ENCODE data around the gene KBTBD12.

KBTBD12 gene

DNA sequence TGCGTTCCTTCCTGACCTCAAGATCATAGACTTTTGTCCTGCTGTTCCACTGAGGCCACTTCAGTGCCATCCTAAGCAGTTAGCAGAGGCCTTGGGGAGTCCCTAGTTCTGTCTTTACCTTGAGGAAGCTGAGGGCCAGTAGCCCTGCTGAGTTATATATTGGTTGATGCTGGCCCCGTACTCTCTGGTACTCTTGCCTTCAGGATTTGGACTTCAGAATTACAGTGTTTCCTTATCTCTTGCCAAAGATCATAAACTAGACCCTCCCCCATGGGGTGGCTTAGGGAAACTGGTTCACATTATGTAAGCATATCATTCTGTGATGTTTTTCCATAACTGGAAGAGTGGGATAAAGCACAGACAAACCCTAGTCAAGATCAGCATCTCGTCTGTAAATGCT, 33.2 kb downstream of the KBTBD12 start:
- TF ChIP-seq, protein P1, sequence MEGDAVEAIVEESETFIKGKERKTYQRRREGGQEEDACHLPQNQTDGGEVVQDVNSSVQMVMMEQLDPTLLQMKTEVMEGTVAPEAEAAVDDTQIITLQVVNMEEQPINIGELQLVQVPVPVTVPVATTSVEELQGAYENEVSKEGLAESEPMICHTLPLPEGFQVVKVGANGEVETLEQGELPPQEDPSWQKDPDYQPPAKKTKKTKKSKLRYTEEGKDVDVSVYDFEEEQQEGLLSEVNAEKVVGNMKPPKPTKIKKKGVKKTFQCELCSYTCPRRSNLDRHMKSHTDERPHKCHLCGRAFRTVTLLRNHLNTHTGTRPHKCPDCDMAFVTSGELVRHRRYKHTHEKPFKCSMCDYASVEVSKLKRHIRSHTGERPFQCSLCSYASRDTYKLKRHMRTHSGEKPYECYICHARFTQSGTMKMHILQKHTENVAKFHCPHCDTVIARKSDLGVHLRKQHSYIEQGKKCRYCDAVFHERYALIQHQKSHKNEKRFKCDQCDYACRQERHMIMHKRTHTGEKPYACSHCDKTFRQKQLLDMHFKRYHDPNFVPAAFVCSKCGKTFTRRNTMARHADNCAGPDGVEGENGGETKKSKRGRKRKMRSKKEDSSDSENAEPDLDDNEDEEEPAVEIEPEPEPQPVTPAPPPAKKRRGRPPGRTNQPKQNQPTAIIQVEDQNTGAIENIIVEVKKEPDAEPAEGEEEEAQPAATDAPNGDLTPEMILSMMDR (IDR thresholded peaks at IDR 0.05; ENCODE audit: low read depth, low read length, missing control alignments): no peak
- DNase-seq (ENCODE audit: extremely low read depth, low read depth): no peak
- no peak overlapping the region for H3K4me3 ChIP-seq (replicated peaks; ENCODE audit: low read depth, low read length)

DNA sequence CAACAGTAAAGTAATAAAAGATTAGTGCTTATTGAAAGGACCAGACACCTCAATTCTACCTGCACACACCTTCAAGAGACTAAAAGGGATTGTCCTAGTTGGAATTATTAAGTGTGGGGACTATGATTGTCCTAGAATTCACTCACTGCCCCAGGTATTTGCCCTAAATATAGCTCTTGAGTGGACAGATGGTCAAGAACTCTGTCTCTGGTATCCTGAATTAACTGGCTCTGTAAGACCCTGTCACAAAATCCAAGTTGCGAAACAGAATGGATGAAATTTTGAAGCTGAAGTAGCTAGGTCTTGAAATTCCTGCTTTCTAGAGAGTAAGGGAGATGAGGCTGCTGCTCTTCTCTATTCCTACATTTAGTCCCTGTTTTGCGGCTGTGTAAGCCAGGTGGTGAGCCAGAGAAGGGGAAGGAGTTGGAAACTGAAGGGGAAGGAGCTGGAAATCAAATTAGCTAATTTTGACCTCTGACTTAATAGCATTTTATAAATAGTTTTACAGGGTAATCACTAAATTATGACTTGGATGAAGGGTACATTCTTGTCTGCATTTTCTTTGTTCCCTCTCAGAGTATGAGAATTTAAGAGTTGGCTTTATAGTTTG, 34.5 kb downstream of the KBTBD12 start:
- DNase-seq (ENCODE audit: extremely low read depth, low read depth): no peak
- TF ChIP-seq, protein P1 (IDR thresholded peaks at IDR 0.05; ENCODE audit: low read depth, low read length, missing control alignments): no peak
- no peak overlapping the region for H3K4me3 ChIP-seq (replicated peaks; ENCODE audit: low read depth, low read length)

DNA sequence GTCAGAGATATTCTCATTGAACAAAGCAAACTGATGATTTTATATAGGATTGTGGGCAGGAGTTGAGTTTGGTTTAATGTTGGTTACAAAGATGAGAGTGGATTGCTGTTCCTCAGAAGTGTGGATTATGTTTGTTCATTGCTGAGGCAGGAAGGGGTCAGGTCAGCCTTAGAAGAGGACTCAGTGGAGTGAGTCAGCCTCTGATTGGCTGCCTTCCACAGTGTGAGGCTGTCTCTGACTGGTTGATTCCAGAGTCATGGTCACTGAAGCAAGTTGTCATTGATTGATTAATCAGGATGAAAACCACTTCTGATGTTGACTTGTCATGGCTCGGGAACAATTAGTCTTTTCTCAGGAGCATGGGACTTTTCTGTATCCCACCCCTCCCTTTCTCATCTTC, 36.2 kb downstream of the KBTBD12 start:
- DNase-seq (ENCODE audit: extremely low read depth, low read depth): no peak
- TF ChIP-seq, protein P1 (IDR thresholded peaks at IDR 0.05; ENCODE audit: low read depth, low read length, missing control alignments): no peak
- no peak overlapping the region for H3K4me3 ChIP-seq (replicated peaks; ENCODE audit: low read depth, low read length)

DNA sequence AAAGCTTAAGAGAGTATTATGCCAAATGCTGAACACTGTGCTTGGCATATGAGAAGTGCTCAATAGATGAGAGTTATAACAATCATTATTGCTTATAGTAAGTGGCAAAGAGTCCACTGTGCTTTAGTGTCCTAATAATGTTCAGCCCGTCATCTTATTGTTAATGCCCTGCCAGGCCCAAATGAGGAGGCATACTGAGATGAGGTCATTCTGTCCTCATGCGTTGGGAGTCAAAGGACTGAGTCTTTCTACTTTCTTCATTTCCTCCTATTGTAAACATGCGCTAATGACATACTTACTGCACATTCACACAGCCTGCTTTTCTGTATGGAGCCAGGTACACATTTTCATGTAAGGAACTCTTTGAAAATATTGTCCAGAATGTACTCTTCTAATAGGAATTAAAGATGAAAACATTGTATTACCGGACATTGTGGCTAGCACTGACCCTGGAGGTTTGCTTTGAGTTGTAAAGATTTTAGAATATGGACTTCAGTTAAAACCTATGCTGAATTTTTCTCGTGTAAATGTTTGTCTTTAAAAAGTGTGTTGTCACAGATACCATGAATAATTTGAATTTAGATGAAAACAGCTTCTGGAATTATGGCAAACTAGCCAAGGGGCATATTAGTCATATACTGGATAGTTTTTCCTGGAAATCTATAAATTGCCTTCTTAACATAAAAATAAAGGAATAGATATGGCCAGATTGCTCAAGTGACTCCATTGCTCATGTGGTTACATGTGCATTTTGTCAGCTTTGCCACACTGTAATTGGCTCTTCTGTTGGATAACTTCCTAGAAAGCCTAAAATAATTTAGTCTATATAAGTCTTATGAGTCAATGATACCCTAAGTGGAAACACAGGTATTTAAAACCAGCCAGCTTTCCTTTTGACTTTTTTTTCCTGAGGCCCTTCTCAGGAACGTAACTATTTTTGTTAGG, 38.3 kb downstream of the KBTBD12 start:
- DNase-seq (ENCODE audit: extremely low read depth, low read depth): no peak
- TF ChIP-seq, protein P1 (IDR thresholded peaks at IDR 0.05; ENCODE audit: low read depth, low read length, missing control alignments): no peak
- H3K4me3 ChIP-seq (replicated peaks; ENCODE audit: low read depth, low read length): no peak overlapping the region

DNA sequence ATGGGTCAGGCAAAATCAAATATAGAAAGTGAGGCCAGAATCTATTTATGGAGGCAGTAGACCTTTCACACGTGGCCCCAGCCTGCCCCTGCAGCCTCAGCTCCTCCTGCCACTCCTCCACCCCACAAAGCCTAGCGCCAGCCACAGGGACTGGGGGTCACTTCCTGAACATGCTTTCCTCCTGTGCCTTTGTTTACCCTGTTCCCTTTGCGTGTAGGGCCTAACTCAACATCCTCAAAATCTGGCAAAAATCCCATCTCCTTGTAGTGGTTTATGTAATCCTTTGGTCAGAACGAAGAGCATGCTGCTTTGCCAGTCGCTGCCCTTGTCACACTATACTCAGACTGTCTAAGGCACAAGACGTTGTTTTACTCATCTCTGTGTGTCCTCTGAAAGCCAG, 39.6 kb downstream of the KBTBD12 start:
- TF ChIP-seq, protein P1 (IDR thresholded peaks at IDR 0.05; ENCODE audit: low read depth, low read length, missing control alignments): no peak
- DNase-seq (ENCODE audit: extremely low read depth, low read depth): no peak
- H3K4me3 ChIP-seq (replicated peaks; ENCODE audit: low read depth, low read length): no peak overlapping the region

DNA sequence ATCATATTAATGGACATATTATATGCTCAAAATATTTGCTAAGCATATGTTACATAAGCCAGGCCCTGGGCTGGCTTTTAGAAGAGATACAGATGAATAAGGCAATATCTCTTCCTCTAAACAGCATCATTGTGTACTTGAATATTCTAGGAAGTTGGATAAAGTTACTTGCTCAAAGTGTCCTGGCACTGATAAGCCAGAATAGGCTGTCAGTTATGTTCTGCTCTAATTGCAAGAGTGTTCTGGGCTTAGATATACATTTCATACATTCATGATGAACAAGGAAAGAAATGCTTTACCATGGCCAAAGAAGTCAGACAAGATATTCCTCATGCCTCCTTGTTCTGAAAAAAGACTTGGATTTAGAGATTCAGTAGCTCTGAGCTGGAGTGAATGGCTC, 40.7 kb downstream of the KBTBD12 start:
- TF ChIP-seq, protein P1 (IDR thresholded peaks at IDR 0.05; ENCODE audit: low read depth, low read length, missing control alignments): no peak
- DNase-seq (ENCODE audit: extremely low read depth, low read depth): no peak
- H3K4me3 ChIP-seq (replicated peaks; ENCODE audit: low read depth, low read length): no peak overlapping the region

Data from HFF-Myc (cell line).